Measurements from ENCODE around the gene AP2S1. TPM values are rescaled to one million over a fixed set of nuclear protein-coding genes. Genes with fewer than 3 reads are reported as not detected.

Gene AP2S1
- total and polyA plus RNA-seq, 2 of the 4 experiments (the other 2 are of a cell fraction): 144 to 274 TPM

DNA sequence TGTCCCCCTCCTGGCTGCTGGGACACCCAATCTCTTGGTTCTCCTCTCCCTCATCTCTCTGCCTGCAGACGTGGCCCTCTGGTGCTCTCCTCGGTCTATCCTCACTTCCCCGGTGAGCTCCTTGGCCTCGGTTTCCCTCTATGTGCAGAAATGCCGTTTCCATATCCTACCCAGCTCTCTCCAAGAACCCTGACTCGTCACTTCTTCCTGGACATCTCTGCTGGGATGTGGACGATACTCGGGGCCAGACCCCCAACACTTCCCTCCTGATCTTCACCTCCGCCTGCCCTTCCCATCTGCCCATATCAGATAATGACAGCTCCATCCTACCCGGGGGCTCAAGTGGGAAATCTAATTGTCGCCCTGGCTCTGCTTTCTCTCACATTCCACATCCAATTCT lies 7.9 kb downstream of the AP2S1 start:
- DNase-seq (no peak), ATAC-seq (ENCODE audit: low read depth) (no peak)
- H2BK20ac ChIP-seq (ENCODE audit: low read depth, low read length): no peak overlapping the region
- H4K5ac ChIP-seq (ENCODE audit: low read depth, low read length): no peak overlapping the region
- 0 out of 2 replicates have a peak overlapping the region, but pooled peaks have one; percentile 38 for H3K14ac ChIP-seq (replicated peaks; ENCODE audit: low read depth, low read length)
- in situ Hi-C loops (cut with MboI; ENCODE audit: low sequenced_read_pairs): loop anchor here (5.0 to 10.0 kb wide), 2 partner anchors 58 to 85 kb away; partner anchors contain the start of gene SLC1A5
- H3K56ac ChIP-seq (ENCODE audit: extremely low read depth, insufficient read depth, low read length): no peak overlapping the region
- no peak overlapping the region for H2BK5ac ChIP-seq (ENCODE audit: low read depth, low read length, poor library complexity, severe bottlenecking)
- H2AFZ ChIP-seq (replicated peaks; ENCODE audit: low read length, poor library complexity): no peak overlapping the region
- no peak overlapping the region for H4K8ac ChIP-seq (ENCODE audit: low read depth in 2 of 2, low read length in 2 of 2)
- intact Hi-C loops (cut with micrococcal nuclease): no loop called here
- CTCF ChIA-PET: no interaction called here
- peaks cover 7% of the 10 kb centered on the region for H3K4me1 ChIP-seq (ENCODE audit: control insufficient read depth, insufficient read depth, low read length)
- H2BK15ac ChIP-seq (ENCODE audit: low read depth, low read length): no peak overlapping the region
- no peak overlapping the region for H3K4me2 ChIP-seq (ENCODE audit: low read depth, low read length)
- peaks cover 16 to 71% of the 10 kb centered on the region in 2 experiments for H3K79me1 ChIP-seq (ENCODE audit: low read depth in 1 of 2, low read length in 2 of 2)
- H4K20me1 ChIP-seq (ENCODE audit: insufficient read depth, low read length): peaks cover 37% of the 10 kb centered on the region
- H3K27me3 ChIP-seq (ENCODE audit: control insufficient read depth, insufficient read depth, low read length): no peaks in the 10 kb centered on the region
- TF ChIP-seq MAFK (IDR thresholded peaks at IDR 0.05; ENCODE audit: low read depth, low read length) (peak; percentile 35; the same call in 1 of the 2 replicates), NFE2L2 (IDR thresholded peaks at IDR 0.05; ENCODE audit: low read depth, low read length) (no peak)
- TF ChIP-seq, protein P1, sequence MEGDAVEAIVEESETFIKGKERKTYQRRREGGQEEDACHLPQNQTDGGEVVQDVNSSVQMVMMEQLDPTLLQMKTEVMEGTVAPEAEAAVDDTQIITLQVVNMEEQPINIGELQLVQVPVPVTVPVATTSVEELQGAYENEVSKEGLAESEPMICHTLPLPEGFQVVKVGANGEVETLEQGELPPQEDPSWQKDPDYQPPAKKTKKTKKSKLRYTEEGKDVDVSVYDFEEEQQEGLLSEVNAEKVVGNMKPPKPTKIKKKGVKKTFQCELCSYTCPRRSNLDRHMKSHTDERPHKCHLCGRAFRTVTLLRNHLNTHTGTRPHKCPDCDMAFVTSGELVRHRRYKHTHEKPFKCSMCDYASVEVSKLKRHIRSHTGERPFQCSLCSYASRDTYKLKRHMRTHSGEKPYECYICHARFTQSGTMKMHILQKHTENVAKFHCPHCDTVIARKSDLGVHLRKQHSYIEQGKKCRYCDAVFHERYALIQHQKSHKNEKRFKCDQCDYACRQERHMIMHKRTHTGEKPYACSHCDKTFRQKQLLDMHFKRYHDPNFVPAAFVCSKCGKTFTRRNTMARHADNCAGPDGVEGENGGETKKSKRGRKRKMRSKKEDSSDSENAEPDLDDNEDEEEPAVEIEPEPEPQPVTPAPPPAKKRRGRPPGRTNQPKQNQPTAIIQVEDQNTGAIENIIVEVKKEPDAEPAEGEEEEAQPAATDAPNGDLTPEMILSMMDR (conservative IDR thresholded peaks at IDR 0.05; ENCODE audit: low read depth, low read length): no peak
- no peak overlapping the region for H3K9ac ChIP-seq (ENCODE audit: low read depth, low read length)
- H3K9me3 ChIP-seq (ENCODE audit: control insufficient read depth, insufficient read depth, low read length): no peaks in the 10 kb centered on the region
- H2AK9ac ChIP-seq (replicated peaks; ENCODE audit: low read depth, low read length, poor library complexity): peak overlapping the region; percentile 66
- H3K4me3 ChIP-seq (ENCODE audit: insufficient read depth, low read depth, low read length): no peak overlapping the region
- WGBS, 2 experiments (ENCODE audit: extremely low coverage in 2 of 2, insufficient read length in 1 of 2): 79% methylated on average over 4 of the region's 11 CpGs; no CpG with 5 or more reads in 1 of the 2 experiments
- no peak overlapping the region for H3K18ac ChIP-seq (ENCODE audit: low read depth, low read length)
- 0 out of 2 replicates have a peak, but pooled peaks cover 3% of the 10 kb centered on the region for H3K9me1 ChIP-seq (ENCODE audit: insufficient read depth, low read length)
- 0 out of 2 replicates have a peak overlapping the region, but pooled peaks have one; percentile 26 for H2AK5ac ChIP-seq (ENCODE audit: low read depth, low read length)
- no peak overlapping the region for H4K91ac ChIP-seq (ENCODE audit: insufficient read depth, low read depth, low read length)
- no peak overlapping the region for H3K23ac ChIP-seq (ENCODE audit: low read depth, low read length)
- H3K27ac ChIP-seq (ENCODE audit: insufficient read depth, low read length): no peak overlapping the region
- BruUV-seq (replicated peaks): no TSS peak
- H3K36me3 ChIP-seq (ENCODE audit: control insufficient read depth, insufficient read depth, low read length): peaks cover 42% of the 10 kb centered on the region
- dilution Hi-C loops (cut with HindIII; ENCODE audit: low sequenced_read_pairs, unreplicated experiment): no loop called here
- H3K4ac ChIP-seq (ENCODE audit: low read depth, low read length): no peak overlapping the region
- no peak overlapping the region for H2BK120ac ChIP-seq (ENCODE audit: low read depth, low read length)
- POLR2A ChIA-PET (ENCODE audit: unreplicated experiment): no interaction called here

All from IMR-90 (cell line).